ENCODE results near the gene ERLEC1. TPM values are rescaled to one million over a fixed set of nuclear protein-coding genes. Genes with fewer than 3 reads are reported as not detected.

Gene ERLEC1
- total and polyA plus RNA-seq, 4 donors: 28.8 to 32.0 (median 30.4) TPM

DNA sequence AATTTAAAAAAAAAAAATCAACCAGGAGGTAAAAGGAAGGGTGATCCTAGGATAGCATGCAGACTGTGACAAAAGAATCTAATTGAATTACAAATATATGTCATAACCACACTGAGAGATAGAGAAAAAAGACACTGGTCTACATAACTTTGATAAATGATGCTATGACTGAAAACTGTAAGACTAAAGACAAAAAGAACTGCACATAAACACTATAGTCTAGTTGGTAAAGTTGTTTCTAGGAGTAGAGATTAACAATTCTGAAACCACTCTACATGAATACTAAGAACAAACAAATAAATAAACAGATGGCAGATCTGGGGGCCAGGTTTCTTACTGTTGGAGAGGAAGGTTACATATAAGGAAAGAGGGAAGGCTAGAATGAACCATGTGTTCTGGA lies 33.8 kb upstream of the ERLEC1 start:
- Histone ChIP-seq H3K4me3 (ENCODE audit: low read depth in 1 of 3, low read length in 3 of 3) (no peak overlapping the region), H3K27ac (ENCODE audit: low read depth in 1 of 2, low read length in 2 of 2) (no peak overlapping the region), H3K9me3 (ENCODE audit: control insufficient read depth in 4 of 4, low read length in 3 of 4) (no peaks in the 10 kb centered on the region), H3K9ac (ENCODE audit: low read depth in 1 of 2, low read length in 2 of 2) (no peak overlapping the region), H3K36me3 (ENCODE audit: control insufficient read depth in 4 of 4, insufficient read depth in 3 of 4, low read depth in 1 of 4, low read length in 3 of 4) (peaks cover 3 to 15% (median 9%) of the 10 kb centered on the region in 4 donors), H3K27me3 (ENCODE audit: control insufficient read depth in 4 of 4, insufficient read depth in 4 of 4, low read length in 3 of 4) (no peaks in the 10 kb centered on the region), H3K4me1 (ENCODE audit: control insufficient read depth in 4 of 4, insufficient read depth in 4 of 4, low read length in 3 of 4) (no peaks in the 10 kb centered on the region)
- TF ChIP-seq JUND (IDR thresholded peaks at IDR 0.05) (no peak), YY1 (IDR thresholded peaks at IDR 0.05) (no peak)
- DNase-seq (ENCODE audit: low spot score): no peak

DNA sequence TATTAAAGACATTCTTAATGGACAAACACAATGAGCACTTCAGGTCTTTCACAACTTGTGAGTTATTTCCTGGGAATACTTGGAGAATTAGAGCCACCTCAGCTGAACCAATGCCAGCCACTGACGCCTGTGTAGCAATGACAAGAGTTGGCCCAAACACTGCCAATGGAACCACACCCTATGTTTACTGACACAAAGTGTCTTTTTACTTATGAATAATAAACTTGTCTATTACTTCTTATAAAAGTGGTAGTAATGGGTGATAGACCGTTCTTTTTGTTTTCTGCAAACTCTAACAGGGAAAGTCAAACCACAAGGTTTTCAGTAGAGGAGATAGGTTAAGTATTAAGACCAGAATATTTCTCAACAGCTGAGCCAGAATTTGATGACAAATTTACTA lies 31.7 kb upstream of the ERLEC1 start:
- Histone ChIP-seq H3K9ac (ENCODE audit: low read depth in 1 of 2, low read length in 2 of 2) (no peak overlapping the region), H3K36me3 (ENCODE audit: control insufficient read depth in 4 of 4, insufficient read depth in 3 of 4, low read depth in 1 of 4, low read length in 3 of 4) (peaks cover 3 to 8% (median 5%) of the 10 kb centered on the region in 4 donors), H3K27me3 (ENCODE audit: control insufficient read depth in 4 of 4, insufficient read depth in 4 of 4, low read length in 3 of 4) (no peaks in the 10 kb centered on the region), H3K4me1 (ENCODE audit: control insufficient read depth in 4 of 4, insufficient read depth in 4 of 4, low read length in 3 of 4) (no peaks in the 10 kb centered on the region), H3K27ac (ENCODE audit: low read depth in 1 of 2, low read length in 2 of 2) (no peak overlapping the region), H3K4me3 (ENCODE audit: low read depth in 1 of 3, low read length in 3 of 3) (no peak overlapping the region), H3K9me3 (ENCODE audit: control insufficient read depth in 4 of 4, low read length in 3 of 4) (no peaks in the 10 kb centered on the region)
- DNase-seq (ENCODE audit: low spot score): no peak
- 63% methylated on average over 2 of the region's 2 CpGs for WGBS
- TF ChIP-seq HNF4G (IDR thresholded peaks at IDR 0.05): no peak
- TF ChIP-seq FOXA1 (IDR thresholded peaks at IDR 0.05): no peak
- TF ChIP-seq, protein P1, sequence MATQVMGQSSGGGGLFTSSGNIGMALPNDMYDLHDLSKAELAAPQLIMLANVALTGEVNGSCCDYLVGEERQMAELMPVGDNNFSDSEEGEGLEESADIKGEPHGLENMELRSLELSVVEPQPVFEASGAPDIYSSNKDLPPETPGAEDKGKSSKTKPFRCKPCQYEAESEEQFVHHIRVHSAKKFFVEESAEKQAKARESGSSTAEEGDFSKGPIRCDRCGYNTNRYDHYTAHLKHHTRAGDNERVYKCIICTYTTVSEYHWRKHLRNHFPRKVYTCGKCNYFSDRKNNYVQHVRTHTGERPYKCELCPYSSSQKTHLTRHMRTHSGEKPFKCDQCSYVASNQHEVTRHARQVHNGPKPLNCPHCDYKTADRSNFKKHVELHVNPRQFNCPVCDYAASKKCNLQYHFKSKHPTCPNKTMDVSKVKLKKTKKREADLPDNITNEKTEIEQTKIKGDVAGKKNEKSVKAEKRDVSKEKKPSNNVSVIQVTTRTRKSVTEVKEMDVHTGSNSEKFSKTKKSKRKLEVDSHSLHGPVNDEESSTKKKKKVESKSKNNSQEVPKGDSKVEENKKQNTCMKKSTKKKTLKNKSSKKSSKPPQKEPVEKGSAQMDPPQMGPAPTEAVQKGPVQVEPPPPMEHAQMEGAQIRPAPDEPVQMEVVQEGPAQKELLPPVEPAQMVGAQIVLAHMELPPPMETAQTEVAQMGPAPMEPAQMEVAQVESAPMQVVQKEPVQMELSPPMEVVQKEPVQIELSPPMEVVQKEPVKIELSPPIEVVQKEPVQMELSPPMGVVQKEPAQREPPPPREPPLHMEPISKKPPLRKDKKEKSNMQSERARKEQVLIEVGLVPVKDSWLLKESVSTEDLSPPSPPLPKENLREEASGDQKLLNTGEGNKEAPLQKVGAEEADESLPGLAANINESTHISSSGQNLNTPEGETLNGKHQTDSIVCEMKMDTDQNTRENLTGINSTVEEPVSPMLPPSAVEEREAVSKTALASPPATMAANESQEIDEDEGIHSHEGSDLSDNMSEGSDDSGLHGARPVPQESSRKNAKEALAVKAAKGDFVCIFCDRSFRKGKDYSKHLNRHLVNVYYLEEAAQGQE (IDR thresholded peaks at IDR 0.05): no peak
- TF ChIP-seq, protein P2, sequence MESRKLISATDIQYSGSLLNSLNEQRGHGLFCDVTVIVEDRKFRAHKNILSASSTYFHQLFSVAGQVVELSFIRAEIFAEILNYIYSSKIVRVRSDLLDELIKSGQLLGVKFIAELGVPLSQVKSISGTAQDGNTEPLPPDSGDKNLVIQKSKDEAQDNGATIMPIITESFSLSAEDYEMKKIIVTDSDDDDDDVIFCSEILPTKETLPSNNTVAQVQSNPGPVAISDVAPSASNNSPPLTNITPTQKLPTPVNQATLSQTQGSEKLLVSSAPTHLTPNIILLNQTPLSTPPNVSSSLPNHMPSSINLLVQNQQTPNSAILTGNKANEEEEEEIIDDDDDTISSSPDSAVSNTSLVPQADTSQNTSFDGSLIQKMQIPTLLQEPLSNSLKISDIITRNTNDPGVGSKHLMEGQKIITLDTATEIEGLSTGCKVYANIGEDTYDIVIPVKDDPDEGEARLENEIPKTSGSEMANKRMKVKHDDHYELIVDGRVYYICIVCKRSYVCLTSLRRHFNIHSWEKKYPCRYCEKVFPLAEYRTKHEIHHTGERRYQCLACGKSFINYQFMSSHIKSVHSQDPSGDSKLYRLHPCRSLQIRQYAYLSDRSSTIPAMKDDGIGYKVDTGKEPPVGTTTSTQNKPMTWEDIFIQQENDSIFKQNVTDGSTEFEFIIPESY (IDR thresholded peaks at IDR 0.05): no peak
- TF ChIP-seq HNF4A (conservative IDR thresholded peaks at IDR 0.05): no peak
- TF ChIP-seq RAD21 (IDR thresholded peaks at IDR 0.05): no peak
- no peak for TF ChIP-seq SP1 (IDR thresholded peaks at IDR 0.05)
- TF ChIP-seq, protein P3, sequence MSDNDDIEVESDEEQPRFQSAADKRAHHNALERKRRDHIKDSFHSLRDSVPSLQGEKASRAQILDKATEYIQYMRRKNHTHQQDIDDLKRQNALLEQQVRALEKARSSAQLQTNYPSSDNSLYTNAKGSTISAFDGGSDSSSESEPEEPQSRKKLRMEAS (IDR thresholded peaks at IDR 0.05): no peak
- no peak for TF ChIP-seq NR2F2 (IDR thresholded peaks at IDR 0.05)
- no peak for TF ChIP-seq JUND (IDR thresholded peaks at IDR 0.05)

DNA sequence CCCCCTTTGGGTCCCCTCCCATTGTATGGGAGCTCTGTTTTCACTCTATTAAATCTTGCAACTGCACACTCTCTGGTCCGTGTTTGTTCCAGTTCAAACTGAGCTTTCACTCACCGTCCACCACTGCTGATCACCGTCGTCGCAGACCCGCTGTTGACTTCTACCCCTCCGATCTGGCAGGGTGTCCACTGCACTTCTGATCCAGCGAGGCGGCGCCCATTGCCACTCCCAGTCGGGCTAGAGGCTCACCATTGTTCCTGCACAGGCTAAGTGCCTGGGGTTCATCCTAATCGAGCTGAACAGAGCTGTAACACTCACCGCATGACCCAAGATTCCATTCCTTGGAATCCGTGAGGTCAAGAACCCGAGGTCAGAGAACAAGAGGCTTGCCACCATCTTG lies 30.2 kb upstream of the ERLEC1 start:
- no peak overlapping the region for H3K9ac ChIP-seq (ENCODE audit: low read depth in 1 of 2, low read length in 2 of 2)
- H3K27ac ChIP-seq (ENCODE audit: low read depth in 1 of 2, low read length in 2 of 2): no peak overlapping the region
- no peak overlapping the region for H3K4me3 ChIP-seq (ENCODE audit: low read depth in 1 of 3, low read length in 3 of 3)
- DNase-seq (ENCODE audit: low spot score): no peak
- no peaks in the 10 kb centered on the region for H3K4me1 ChIP-seq (ENCODE audit: control insufficient read depth in 4 of 4, insufficient read depth in 4 of 4, low read length in 3 of 4)
- H3K27me3 ChIP-seq (ENCODE audit: control insufficient read depth in 4 of 4, insufficient read depth in 4 of 4, low read length in 3 of 4): no peaks in the 10 kb centered on the region
- WGBS: 98% methylated on average over 15 of the region's 15 CpGs
- peaks cover 3 to 8% (median 5%) of the 10 kb centered on the region in 4 donors for H3K36me3 ChIP-seq (ENCODE audit: control insufficient read depth in 4 of 4, insufficient read depth in 3 of 4, low read depth in 1 of 4, low read length in 3 of 4)
- no peaks in the 10 kb centered on the region for H3K9me3 ChIP-seq (ENCODE audit: control insufficient read depth in 4 of 4, low read length in 3 of 4)
- TF ChIP-seq HNF4G (IDR thresholded peaks at IDR 0.05): no peak
- no peak for TF ChIP-seq YY1 (IDR thresholded peaks at IDR 0.05)
- no peak for TF ChIP-seq JUND (IDR thresholded peaks at IDR 0.05)
- TF ChIP-seq, protein P1 (IDR thresholded peaks at IDR 0.05): no peak
- TF ChIP-seq GABPA (IDR thresholded peaks at IDR 0.05 in 1 of 2, conservative IDR thresholded peaks at IDR 0.05 in 1 of 2): no peak
- TF ChIP-seq TAF1 (conservative IDR thresholded peaks at IDR 0.05): no peak
- TF ChIP-seq, protein P4, sequence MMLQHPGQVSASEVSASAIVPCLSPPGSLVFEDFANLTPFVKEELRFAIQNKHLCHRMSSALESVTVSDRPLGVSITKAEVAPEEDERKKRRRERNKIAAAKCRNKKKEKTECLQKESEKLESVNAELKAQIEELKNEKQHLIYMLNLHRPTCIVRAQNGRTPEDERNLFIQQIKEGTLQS (IDR thresholded peaks at IDR 0.05): no peak
- TF ChIP-seq HNF4A (conservative IDR thresholded peaks at IDR 0.05): no peak
- TF ChIP-seq FOXA1 (IDR thresholded peaks at IDR 0.05): no peak
- TF ChIP-seq, protein P5, sequence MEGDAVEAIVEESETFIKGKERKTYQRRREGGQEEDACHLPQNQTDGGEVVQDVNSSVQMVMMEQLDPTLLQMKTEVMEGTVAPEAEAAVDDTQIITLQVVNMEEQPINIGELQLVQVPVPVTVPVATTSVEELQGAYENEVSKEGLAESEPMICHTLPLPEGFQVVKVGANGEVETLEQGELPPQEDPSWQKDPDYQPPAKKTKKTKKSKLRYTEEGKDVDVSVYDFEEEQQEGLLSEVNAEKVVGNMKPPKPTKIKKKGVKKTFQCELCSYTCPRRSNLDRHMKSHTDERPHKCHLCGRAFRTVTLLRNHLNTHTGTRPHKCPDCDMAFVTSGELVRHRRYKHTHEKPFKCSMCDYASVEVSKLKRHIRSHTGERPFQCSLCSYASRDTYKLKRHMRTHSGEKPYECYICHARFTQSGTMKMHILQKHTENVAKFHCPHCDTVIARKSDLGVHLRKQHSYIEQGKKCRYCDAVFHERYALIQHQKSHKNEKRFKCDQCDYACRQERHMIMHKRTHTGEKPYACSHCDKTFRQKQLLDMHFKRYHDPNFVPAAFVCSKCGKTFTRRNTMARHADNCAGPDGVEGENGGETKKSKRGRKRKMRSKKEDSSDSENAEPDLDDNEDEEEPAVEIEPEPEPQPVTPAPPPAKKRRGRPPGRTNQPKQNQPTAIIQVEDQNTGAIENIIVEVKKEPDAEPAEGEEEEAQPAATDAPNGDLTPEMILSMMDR (IDR thresholded peaks at IDR 0.05; ENCODE audit: low read depth, low read length, missing input control): no peak
- TF ChIP-seq, protein P3 (IDR thresholded peaks at IDR 0.05): no peak

All from liver (tissue), 9 donors.